IPS-NIHi11 (cell line): ENCODE data around the gene KNSTRN.

Experiments used
- DNase-seq: peaks from one replicate; pipeline ENCODE4 v3.0.0; 2012; ENCODE audit warnings: mixed read lengths, low spot score

KNSTRN gene

GRCh38 chr15:40435023-40435709 is 52.6 kb downstream of the KNSTRN start:
- DNase-seq: no peak

GRCh38 chr15:40435710-40436089 is 53.2 kb downstream of the KNSTRN start:
- no peak for DNase-seq

- DNase-seq: peak; percentile 63
Observed at GRCh38 chr15:40436116-40436891, 53.8 kb downstream of the KNSTRN start.

- DNase-seq: no peak
Observed at GRCh38 chr15:40436892-40437751, 54.6 kb downstream of the KNSTRN start.

GRCh38 chr15:40437752-40438687 is 55.5 kb downstream of the KNSTRN start:
- no peak for DNase-seq

DNA sequence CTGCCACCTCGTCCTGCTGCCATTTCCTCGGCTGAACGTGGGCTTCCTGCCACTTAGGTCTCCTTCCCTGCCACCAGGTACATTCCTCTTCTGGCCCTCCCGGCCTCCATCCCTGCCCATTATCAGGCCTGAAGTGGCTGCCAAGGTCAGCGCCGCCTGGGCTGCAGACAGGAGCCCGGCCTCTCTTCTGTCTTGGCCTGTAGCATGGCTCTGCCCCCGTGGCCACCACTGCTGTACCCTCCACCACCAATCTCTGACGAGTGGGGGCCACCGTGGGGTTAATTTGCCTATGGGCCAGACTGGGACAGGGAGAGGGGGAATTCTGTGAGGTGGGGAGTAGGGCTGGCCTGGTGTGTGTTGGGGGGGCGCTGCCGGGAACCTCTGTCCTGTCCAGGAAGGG is 56.2 kb downstream of the KNSTRN start:
- no peak for DNase-seq

GRCh38 chr15:40439461-40439959 is 57.0 kb downstream of the KNSTRN start:
- DNase-seq: peak; percentile 61

DNA sequence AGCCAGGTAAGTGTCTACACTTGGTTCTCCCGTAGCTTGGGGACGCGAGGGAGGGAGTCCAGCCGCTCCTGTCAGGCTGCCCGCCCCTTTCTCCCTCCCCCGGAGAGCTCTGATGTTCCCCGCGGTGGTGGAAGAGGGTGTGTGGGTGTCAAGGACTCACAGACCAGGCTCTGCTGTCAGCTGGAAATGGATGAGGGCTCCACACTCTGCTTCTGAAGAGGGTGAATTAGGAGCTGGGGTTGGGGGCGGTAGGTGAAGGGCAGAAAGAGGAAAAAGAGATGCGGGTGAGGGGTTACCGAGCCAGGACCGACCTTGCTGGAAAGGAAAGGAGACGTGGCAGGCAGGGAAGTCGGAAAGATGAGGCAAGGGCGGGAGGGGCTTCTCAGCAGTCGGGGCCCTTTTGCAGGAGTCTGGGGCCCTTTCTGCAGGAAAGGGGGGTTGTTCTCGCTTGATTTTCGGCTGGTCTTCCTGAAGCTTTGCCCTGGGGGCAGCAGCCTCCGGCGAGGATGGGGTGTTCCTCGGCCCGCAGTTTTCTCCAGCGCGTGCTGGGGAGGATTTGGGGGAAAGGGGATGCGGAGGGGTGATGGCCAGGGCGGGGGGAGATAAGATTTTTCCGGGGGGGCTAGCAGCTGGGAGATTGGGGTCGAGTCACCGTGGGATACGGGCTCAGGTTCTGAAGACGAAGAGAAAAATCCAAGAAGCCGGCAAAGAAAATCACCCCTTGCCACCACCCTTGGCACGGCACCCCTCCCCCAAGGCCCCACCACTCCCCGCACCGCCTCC is 57.6 kb downstream of the KNSTRN start:
- DNase-seq: no peak

GRCh38 chr15:40440743-40441564 is 58.4 kb downstream of the KNSTRN start, which contains the start of gene BAHD1:
TSS of gene BAHD1 (plus strand) at chr15:40440953. CDS start at chr15:40458465, 17,512 bp downstream.
- peak; percentile 99 for DNase-seq

GRCh38 chr15:40441565-40442531 is 59.3 kb downstream of the KNSTRN start:
- no peak for DNase-seq

GRCh38 chr15:40443255-40443654 is 60.7 kb downstream of the KNSTRN start:
- no peak for DNase-seq

GRCh38 chr15:40443846-40444245 is 61.3 kb downstream of the KNSTRN start:
- DNase-seq: no peak
